SK-N-SH treated with all-trans-retinoic acid at 6 μM for 48 hours (cell line): ENCODE results near the gene CHRFAM7A.
"Not testable (repeated sequence)": the region's sequence is repeated elsewhere in the genome, so short reads cannot be mapped to it uniquely, and the experiment has no call there.

ENCODE experiments used
- CSDC2 ChIP-seq: fragments of 250-450 bp; sonication (Bioruptor Pico); IDR thresholded peaks from 2 replicates; pipeline ENCODE4 v1.5.0; 2020; ENCODE audit warnings: mild to moderate bottlenecking, moderate library complexity
- GLIS3 ChIP-seq: fragments of 250-450 bp; sonication (Bioruptor Pico); IDR thresholded peaks from 2 replicates; pipeline ENCODE4 v1.5.0; 2020; ENCODE audit warnings: mild to moderate bottlenecking, moderate library complexity
- ISL1 ChIP-seq: fragments of 250-450 bp; sonication (Bioruptor Pico); IDR thresholded peaks from 2 replicates; pipeline ENCODE4 v2.1.2; 2022; ENCODE audit warnings: mild to moderate bottlenecking, moderate library complexity
- PPARA ChIP-seq: fragments of 250-450 bp; sonication (Bioruptor Pico); IDR thresholded peaks from 2 replicates; pipeline ENCODE4 v1.5.0; 2020; ENCODE audit warnings: mild to moderate bottlenecking, borderline replicate concordance
- SNAI2 ChIP-seq: fragments of 250-450 bp; sonication (Bioruptor Pico); IDR thresholded peaks from 2 replicates; pipeline ENCODE4 v1.5.0; 2020; ENCODE audit warnings: mild to moderate bottlenecking, moderate library complexity
- TOX ChIP-seq: fragments of 250-450 bp; sonication (Bioruptor Pico); IDR thresholded peaks from 2 replicates; pipeline ENCODE4 v1.8.0; 2021; ENCODE audit warnings: mild to moderate bottlenecking, moderate library complexity, borderline replicate concordance
- ZFP3 ChIP-seq: fragments of 250-450 bp; sonication (Bioruptor Pico); IDR thresholded peaks from 2 replicates; pipeline ENCODE4 v1.5.0; 2020; ENCODE audit warnings: mild to moderate bottlenecking, moderate library complexity
- ZFP30 ChIP-seq: fragments of 450-650 bp; formaldehyde crosslinking; IDR thresholded peaks from 2 replicates; pipeline ENCODE4 v1.5.0; 2022; ENCODE audit warnings: mild to moderate bottlenecking, moderate library complexity
- TF ChIP-seq, protein P1 (sequence below): fragments of 250-450 bp; sonication (Bioruptor Pico); IDR thresholded peaks from 2 replicates; pipeline ENCODE4 v1.5.0; 2020; ENCODE audit warnings: mild to moderate bottlenecking, moderate library complexity
- TF ChIP-seq, protein P2 (sequence below): fragments of 250-450 bp; sonication (Bioruptor Pico); IDR thresholded peaks from 2 replicates; pipeline ENCODE4 v1.8.0; 2020; ENCODE audit warnings: mild to moderate bottlenecking, moderate library complexity, borderline replicate concordance
- TF ChIP-seq, protein P3 (sequence below): fragments of 250-450 bp; sonication (Bioruptor Pico); IDR thresholded peaks from 2 replicates; pipeline ENCODE4 v1.5.1; 2020; ENCODE audit warnings: low read depth, mild to moderate bottlenecking, moderate library complexity

DNA sequence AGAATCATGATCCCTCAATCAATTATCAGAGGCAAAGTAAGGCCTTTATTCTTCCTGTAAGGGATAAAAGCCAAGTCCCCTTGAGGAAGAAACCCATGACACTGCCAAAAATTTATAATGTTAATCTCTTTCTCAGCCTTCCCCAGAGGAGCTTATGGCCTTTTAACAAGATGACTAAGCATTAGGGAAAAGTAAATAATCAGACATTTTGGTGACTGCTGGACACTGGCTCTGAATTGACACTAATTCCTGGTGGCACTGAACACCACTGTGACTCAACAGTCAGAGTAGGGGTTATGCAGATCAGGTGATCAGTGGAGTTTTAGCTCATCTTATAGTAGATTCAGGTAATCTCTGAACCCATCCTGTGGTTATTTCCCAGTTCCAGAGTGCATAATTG lies 82.8 kb downstream of the CHRFAM7A start:
- TF ChIP-seq, protein P1, sequence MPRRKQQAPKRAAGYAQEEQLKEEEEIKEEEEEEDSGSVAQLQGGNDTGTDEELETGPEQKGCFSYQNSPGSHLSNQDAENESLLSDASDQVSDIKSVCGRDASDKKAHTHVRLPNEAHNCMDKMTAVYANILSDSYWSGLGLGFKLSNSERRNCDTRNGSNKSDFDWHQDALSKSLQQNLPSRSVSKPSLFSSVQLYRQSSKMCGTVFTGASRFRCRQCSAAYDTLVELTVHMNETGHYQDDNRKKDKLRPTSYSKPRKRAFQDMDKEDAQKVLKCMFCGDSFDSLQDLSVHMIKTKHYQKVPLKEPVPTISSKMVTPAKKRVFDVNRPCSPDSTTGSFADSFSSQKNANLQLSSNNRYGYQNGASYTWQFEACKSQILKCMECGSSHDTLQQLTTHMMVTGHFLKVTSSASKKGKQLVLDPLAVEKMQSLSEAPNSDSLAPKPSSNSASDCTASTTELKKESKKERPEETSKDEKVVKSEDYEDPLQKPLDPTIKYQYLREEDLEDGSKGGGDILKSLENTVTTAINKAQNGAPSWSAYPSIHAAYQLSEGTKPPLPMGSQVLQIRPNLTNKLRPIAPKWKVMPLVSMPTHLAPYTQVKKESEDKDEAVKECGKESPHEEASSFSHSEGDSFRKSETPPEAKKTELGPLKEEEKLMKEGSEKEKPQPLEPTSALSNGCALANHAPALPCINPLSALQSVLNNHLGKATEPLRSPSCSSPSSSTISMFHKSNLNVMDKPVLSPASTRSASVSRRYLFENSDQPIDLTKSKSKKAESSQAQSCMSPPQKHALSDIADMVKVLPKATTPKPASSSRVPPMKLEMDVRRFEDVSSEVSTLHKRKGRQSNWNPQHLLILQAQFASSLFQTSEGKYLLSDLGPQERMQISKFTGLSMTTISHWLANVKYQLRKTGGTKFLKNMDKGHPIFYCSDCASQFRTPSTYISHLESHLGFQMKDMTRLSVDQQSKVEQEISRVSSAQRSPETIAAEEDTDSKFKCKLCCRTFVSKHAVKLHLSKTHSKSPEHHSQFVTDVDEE (CRISPR knock-in tag): not testable (repeated sequence)
- not testable (repeated sequence) for TF ChIP-seq ZFP3 (CRISPR knock-in tag); PPARA; ISL1; ZFP30 (CRISPR knock-in tag); CSDC2 (CRISPR knock-in tag); TOX (CRISPR knock-in tag); GLIS3 (CRISPR knock-in tag); SNAI2 (CRISPR knock-in tag)
- TF ChIP-seq, protein P2, sequence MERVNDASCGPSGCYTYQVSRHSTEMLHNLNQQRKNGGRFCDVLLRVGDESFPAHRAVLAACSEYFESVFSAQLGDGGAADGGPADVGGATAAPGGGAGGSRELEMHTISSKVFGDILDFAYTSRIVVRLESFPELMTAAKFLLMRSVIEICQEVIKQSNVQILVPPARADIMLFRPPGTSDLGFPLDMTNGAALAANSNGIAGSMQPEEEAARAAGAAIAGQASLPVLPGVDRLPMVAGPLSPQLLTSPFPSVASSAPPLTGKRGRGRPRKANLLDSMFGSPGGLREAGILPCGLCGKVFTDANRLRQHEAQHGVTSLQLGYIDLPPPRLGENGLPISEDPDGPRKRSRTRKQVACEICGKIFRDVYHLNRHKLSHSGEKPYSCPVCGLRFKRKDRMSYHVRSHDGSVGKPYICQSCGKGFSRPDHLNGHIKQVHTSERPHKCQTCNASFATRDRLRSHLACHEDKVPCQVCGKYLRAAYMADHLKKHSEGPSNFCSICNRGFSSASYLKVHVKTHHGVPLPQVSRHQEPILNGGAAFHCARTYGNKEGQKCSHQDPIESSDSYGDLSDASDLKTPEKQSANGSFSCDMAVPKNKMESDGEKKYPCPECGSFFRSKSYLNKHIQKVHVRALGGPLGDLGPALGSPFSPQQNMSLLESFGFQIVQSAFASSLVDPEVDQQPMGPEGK (CRISPR knock-in tag): not testable (repeated sequence)
- TF ChIP-seq, protein P3, sequence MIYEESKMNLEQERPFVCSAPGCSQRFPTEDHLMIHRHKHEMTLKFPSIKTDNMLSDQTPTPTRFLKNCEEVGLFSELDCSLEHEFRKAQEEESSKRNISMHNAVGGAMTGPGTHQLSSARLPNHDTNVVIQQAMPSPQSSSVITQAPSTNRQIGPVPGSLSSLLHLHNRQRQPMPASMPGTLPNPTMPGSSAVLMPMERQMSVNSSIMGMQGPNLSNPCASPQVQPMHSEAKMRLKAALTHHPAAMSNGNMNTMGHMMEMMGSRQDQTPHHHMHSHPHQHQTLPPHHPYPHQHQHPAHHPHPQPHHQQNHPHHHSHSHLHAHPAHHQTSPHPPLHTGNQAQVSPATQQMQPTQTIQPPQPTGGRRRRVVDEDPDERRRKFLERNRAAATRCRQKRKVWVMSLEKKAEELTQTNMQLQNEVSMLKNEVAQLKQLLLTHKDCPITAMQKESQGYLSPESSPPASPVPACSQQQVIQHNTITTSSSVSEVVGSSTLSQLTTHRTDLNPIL (CRISPR knock-in tag): not testable (repeated sequence)
